Tibial nerve (tissue), 4 donors: ENCODE results near the gene CLMN. TPM values are rescaled to one million over a fixed set of nuclear protein-coding genes. Genes with fewer than 3 reads are reported as not detected.

ENCODE experiments used
- DNase-seq, 2 donors: peaks; one replicate each; pipeline ENCODE4 v3.0.0-alpha.2; 2019; ENCODE audit warnings: low spot score in 2 of 2
- H3K27ac ChIP-seq, 4 donors: fragments of 200-600 bp; sonication (generic) in 3 of 4; one replicate each; pipeline ENCODE4 v1.5.1; 2017 to 2019; ENCODE audit warnings: mild to moderate bottlenecking in 1 of 4
- H3K27me3 ChIP-seq, 2 donors: fragments of 200-600 bp; sonication (generic) in 1 of 2; one replicate each; pipeline versions ENCODE4 v1.5.1 to v1.6.0; 2017 to 2019
- H3K36me3 ChIP-seq, 3 donors: fragments of 200-600 bp; sonication (generic); one replicate each; pipeline ENCODE4 v1.5.1; 2018 to 2019
- H3K4me1 ChIP-seq, 4 donors: fragments of 200-600 bp; sonication (generic) in 3 of 4; one replicate each; pipeline ENCODE4 v1.5.1; 2017 to 2019
- H3K4me3 ChIP-seq, 4 donors: fragments of 200-600 bp; sonication (generic) in 3 of 4; one replicate each; pipeline ENCODE4 v1.5.1; 2017 to 2019; ENCODE audit warnings: mild to moderate bottlenecking in 1 of 4, moderate library complexity in 1 of 4
- H3K9me3 ChIP-seq, 4 donors: fragments of 200-600 bp; sonication (generic) in 3 of 4; one replicate each; pipeline ENCODE4 v1.5.1; 2017 to 2019
- CTCF ChIP-seq, 5 experiments: fragments of 200-600 bp in 3 of 5; fragments of 450-650 bp in 2 of 5; sonication (generic) in 3 of 5; IDR thresholded peaks; one replicate each; pipeline ENCODE4 v1.5.1; 2016 to 2019; ENCODE audit warnings: antibody characterized with exemption in 5 of 5, mild to moderate bottlenecking in 3 of 5, moderate library complexity in 2 of 5
- EP300 ChIP-seq, 2 donors: sonication (generic); formaldehyde crosslinking; IDR thresholded peaks; one replicate each; pipeline ENCODE4 v1.6.1; 2017; ENCODE audit warnings: antibody characterized with exemption in 2 of 2, mild to moderate bottlenecking in 1 of 2
- POLR2A ChIP-seq, 2 donors: fragments of 450-650 bp; IDR thresholded peaks; one replicate each; pipeline ENCODE4 v1.6.1; 2017; ENCODE audit warnings: antibody characterized with exemption in 2 of 2, mild to moderate bottlenecking in 2 of 2, moderate library complexity in 2 of 2
- WGBS, 2 donors: methylation state at CpG; one replicate each; pipeline ENCODE4 v1.1.5; 2018; 5-methylcytosine and 5-hydroxymethylcytosine counted together
- total RNA-seq, 4 donors: library from RNA; depleted of rRNA; stranded (reverse); fragments of >200 nt; gene quantifications; one replicate each; pipeline ENCODE4 v1.1.0, GENCODE V29; 2016

CLMN gene
- total RNA-seq, 4 donors from 2014 or later, result 31.2 to 49.8 (median 40.9) TPM

GRCh38 chr14:95355422-95355821 is 35.7 kb upstream of the CLMN start:
- H3K4me3 ChIP-seq, result no peak overlapping the region
- WGBS, 2 donors, result 55 to 57% methylated on average over 3 of the region's 3 CpGs
- no peaks in the 10 kb centered on the region for H3K27me3 ChIP-seq
- H3K27ac ChIP-seq, result no peak overlapping the region
- H3K36me3 ChIP-seq, result no peaks in the 10 kb centered on the region
- TF ChIP-seq CTCF (IDR thresholded peaks at IDR 0.05), result no peak
- no peak for TF ChIP-seq EP300 (IDR thresholded peaks at IDR 0.05)
- no peak for TF ChIP-seq POLR2A (IDR thresholded peaks at IDR 0.05)
- peaks cover 0 to 7% (median 2%) of the 10 kb centered on the region in 4 donors for H3K4me1 ChIP-seq
- peaks cover 0 to 25% (median 4%) of the 10 kb centered on the region in 4 donors for H3K9me3 ChIP-seq
- no peak for DNase-seq

GRCh38 chr14:95354834-95355233 is 35.1 kb upstream of the CLMN start:
- no peaks in the 10 kb centered on the region for H3K27me3 ChIP-seq
- TF ChIP-seq POLR2A (IDR thresholded peaks at IDR 0.05) (no peak), EP300 (IDR thresholded peaks at IDR 0.05) (no peak), CTCF (IDR thresholded peaks at IDR 0.05) (no peak)
- DNase-seq, result no peak
- peaks cover 0 to 25% (median 4%) of the 10 kb centered on the region in 4 donors for H3K9me3 ChIP-seq
- no peak overlapping the region for H3K27ac ChIP-seq
- no peaks in the 10 kb centered on the region for H3K36me3 ChIP-seq
- peaks cover 0 to under 1% (median 0%) of the 10 kb centered on the region in 4 donors for H3K4me1 ChIP-seq
- H3K4me3 ChIP-seq, result no peak overlapping the region

GRCh38 chr14:95353664-95354063 is 34.0 kb upstream of the CLMN start:
- Histone ChIP-seq H3K4me3 (no peak overlapping the region), H3K27me3 (no peaks in the 10 kb centered on the region), H3K4me1 (no peaks in the 10 kb centered on the region), H3K27ac (no peak overlapping the region), H3K36me3 (no peaks in the 10 kb centered on the region), H3K9me3 (peaks cover 0 to 25% (median 4%) of the 10 kb centered on the region in 4 donors)
- 83 to 86% methylated on average over 9 of the region's 9 CpGs for WGBS, 2 donors
- TF ChIP-seq CTCF (IDR thresholded peaks at IDR 0.05) (no peak), EP300 (IDR thresholded peaks at IDR 0.05) (no peak), POLR2A (IDR thresholded peaks at IDR 0.05) (no peak)
- DNase-seq, result no peak

- H3K9me3 ChIP-seq, result peaks cover 0 to 25% (median 4%) of the 10 kb centered on the region in 4 donors
- 91 to 96% methylated on average over 1 of the region's 1 CpG for WGBS, 2 donors
- H3K36me3 ChIP-seq, result no peaks in the 10 kb centered on the region
- no peak for DNase-seq
- no peaks in the 10 kb centered on the region for H3K4me1 ChIP-seq
- no peak overlapping the region for H3K27ac ChIP-seq
- H3K27me3 ChIP-seq, result no peaks in the 10 kb centered on the region
- TF ChIP-seq EP300 (IDR thresholded peaks at IDR 0.05) (no peak), POLR2A (IDR thresholded peaks at IDR 0.05) (no peak), CTCF (IDR thresholded peaks at IDR 0.05) (no peak)
- no peak overlapping the region for H3K4me3 ChIP-seq
Measured at GRCh38 chr14:95353007-95353406, 33.3 kb upstream of the CLMN start.

GRCh38 chr14:95352481-95352880 is 32.8 kb upstream of the CLMN start:
- no peak for DNase-seq
- Histone ChIP-seq H3K4me1 (no peaks in the 10 kb centered on the region), H3K27me3 (no peaks in the 10 kb centered on the region), H3K36me3 (no peaks in the 10 kb centered on the region), H3K9me3 (peaks cover 0 to 25% (median 4%) of the 10 kb centered on the region in 4 donors), H3K27ac (no peak overlapping the region), H3K4me3 (no peak overlapping the region)
- 77 to 85% methylated on average over 5 of the region's 5 CpGs for WGBS, 2 donors
- TF ChIP-seq EP300 (IDR thresholded peaks at IDR 0.05), result no peak
- TF ChIP-seq CTCF (IDR thresholded peaks at IDR 0.05), result no peak
- no peak for TF ChIP-seq POLR2A (IDR thresholded peaks at IDR 0.05)
